K562 (cell line): ENCODE data around the gene CTNNA3. TPM values are rescaled to one million over a fixed set of nuclear protein-coding genes. Genes with fewer than 3 reads are reported as not detected.

Source experiments
- ATAC-seq: fragments of 200-7000 bp; cut with Tn5 transposase; 3 replicates; pipeline ENCODE4 v1.9.1; 2020; ENCODE audit warnings: moderate library complexity
- BruUV-seq: library from RNA; stranded (reverse); fragments of 400-500 nt; replicated peaks from 2 replicates; lab custom pipeline; 2021; lab: Mats Ljungman, UMichigan
- CTCF ChIA-PET: fragments of 300-600 bp; formaldehyde crosslinking; extraction: SDS; loops from one replicate; lab custom pipeline; 2021; ENCODE audit warnings: low intra/inter-chr PET ratio; lab: Yijun Ruan, JAX
- POLR2A ChIA-PET: fragments of 300-600, 350-650 bp; sonication (Branson Sonifier 250); formaldehyde crosslinking; extraction: SDS; loops from one replicate; lab custom pipeline; 2021; ENCODE audit warnings: antibody characterized with exemption, inconsistent platforms; lab: Yijun Ruan, JAX
- DNase-seq, 4 experiments: peaks; one replicate each; pipeline versions ENCODE4 v3.0.0 to v3.0.0-alpha.2; 2011 to 2018; ENCODE audit warnings: low spot score in 3 of 4, mixed read lengths in 3 of 4; ENCODE audit errors: extremely low read depth in 1 of 4
- FAIRE-seq: peaks from 2 replicates; lab custom pipeline; 2011; peaks lifted over from hg19 to GRCh38; lab: Jason Lieb, UNC
- H2AFZ ChIP-seq: 2 replicates; pipeline ENCODE4 v1.6.0; 2011; ENCODE audit warnings: low read depth, low read length, control low read depth, inconsistent platforms
- H3K27ac ChIP-seq: fragments of 200-600 bp; 3 replicates; pipeline ENCODE4 v1.8.0; 2011; ENCODE audit warnings: low read depth, mild to moderate bottlenecking, control low read depth, inconsistent platforms, low read length, moderate library complexity, mixed read lengths; ENCODE audit errors: extremely low read depth
- H3K27me3 ChIP-seq, 2 experiments: fragments of 300-600 bp in 1 of 2; 2 replicates in 1 of 2; 3 replicates in 1 of 2; pipeline versions ENCODE4 v1.6.0 to v1.8.0; 2011; ENCODE audit warnings: inconsistent platforms in 2 of 2, low read length in 2 of 2, mild to moderate bottlenecking in 1 of 2, mixed read lengths in 1 of 2, moderate library complexity in 1 of 2; ENCODE audit not compliant: control insufficient read depth in 2 of 2, insufficient read depth in 2 of 2
- H3K36me3 ChIP-seq: fragments of 300-600 bp; 3 replicates; pipeline ENCODE4 v1.8.0; 2011; ENCODE audit warnings: mild to moderate bottlenecking, low read length, inconsistent platforms; ENCODE audit not compliant: control insufficient read depth, insufficient read depth
- H3K4me1 ChIP-seq, 2 experiments: fragments of 200-600 bp in 1 of 2; replicated peaks in 1 of 2; 2 replicates in 1 of 2; 3 replicates in 1 of 2; pipeline versions ENCODE4 v1.5.1 to v1.8.0; 2011; ENCODE audit warnings: inconsistent platforms in 2 of 2, low read length in 2 of 2, mild to moderate bottlenecking in 1 of 2, mixed read lengths in 1 of 2, moderate library complexity in 1 of 2; ENCODE audit not compliant: control insufficient read depth in 2 of 2, insufficient read depth in 2 of 2
- H3K4me2 ChIP-seq: 2 replicates; pipeline ENCODE4 v1.6.1; 2011; ENCODE audit warnings: low read length, control low read depth, inconsistent platforms, mixed read lengths; ENCODE audit not compliant: insufficient read depth
- H3K4me3 ChIP-seq: fragments of 200-600 bp; sonication (generic), shearing (Covaris generic); 2 replicates; pipeline ENCODE4 v1.5.1; 2016; ENCODE audit warnings: control low read depth, inconsistent platforms
- H3K79me2 ChIP-seq: fragments of 200-600 bp; 3 replicates; pipeline ENCODE4 v1.8.0; 2011; ENCODE audit warnings: low read length, inconsistent platforms; ENCODE audit not compliant: control insufficient read depth, insufficient read depth
- H3K9ac ChIP-seq, 2 experiments: 2 replicates each; pipeline versions ENCODE4 v1.6.0 to v1.6.1; 2011; ENCODE audit warnings: low read depth in 2 of 2, low read length in 2 of 2, control low read depth in 1 of 2, inconsistent platforms in 1 of 2, mild to moderate bottlenecking in 1 of 2, mixed read lengths in 1 of 2; ENCODE audit not compliant: insufficient read depth in 1 of 2
- H3K9me1 ChIP-seq: one replicate; pipeline ENCODE4 v1.6.0; 2011; ENCODE audit warnings: inconsistent platforms, mild to moderate bottlenecking, low read length, moderate library complexity; ENCODE audit not compliant: control insufficient read depth, insufficient read depth
- H3K9me3 ChIP-seq: replicated peaks from 2 replicates; pipeline ENCODE4 v1.5.1; 2011; ENCODE audit warnings: low read depth, low read length, inconsistent platforms; ENCODE audit not compliant: control insufficient read depth, insufficient read depth
- H4K20me1 ChIP-seq: replicated peaks from 2 replicates; pipeline ENCODE4 v1.6.1; 2011; ENCODE audit warnings: low read length, inconsistent platforms, mixed read lengths; ENCODE audit not compliant: control insufficient read depth, insufficient read depth
- FIP1L1 ChIP-seq: fragments of 200-400 bp; formaldehyde crosslinking; IDR thresholded peaks from 2 replicates; pipeline ENCODE4 v1.6.1; 2018; ENCODE audit warnings: mild to moderate bottlenecking, low read depth, low read length; ENCODE audit not compliant: poor library complexity, severe bottlenecking
- HES1 ChIP-seq: fragments of 450-650 bp; IDR thresholded peaks from 2 replicates; pipeline ENCODE4 v1.6.1; 2016; ENCODE audit warnings: low read depth, mild to moderate bottlenecking, moderate library complexity
- KDM5B ChIP-seq: fragments of 200-600 bp; sonication (generic); IDR thresholded peaks from 2 replicates; pipeline ENCODE4 v1.6.1; 2012; ENCODE audit warnings: low read depth, mild to moderate bottlenecking, moderate library complexity, low read length, control low read depth, inconsistent platforms; ENCODE audit not compliant: insufficient replicate concordance
- PHF8 ChIP-seq: fragments of 200-600 bp; sonication (generic); IDR thresholded peaks from 2 replicates; pipeline ENCODE4 v1.6.1; 2012; ENCODE audit warnings: mixed run types, mild to moderate bottlenecking, inconsistent platforms, low read length, moderate library complexity, borderline replicate concordance
- POU5F1 ChIP-seq: fragments of 150-350 bp; IDR thresholded peaks from 2 replicates; pipeline ENCODE4 v1.6.1; 2014; ENCODE audit warnings: borderline replicate concordance, low read length, low read depth, mild to moderate bottlenecking; ENCODE audit not compliant: partially characterized antibody
- PPARD ChIP-seq: fragments of 250-450 bp; sonication (Bioruptor Pico); IDR thresholded peaks from 2 replicates; pipeline ENCODE4 v1.8.0; 2022; ENCODE audit warnings: inconsistent platforms, mild to moderate bottlenecking, moderate library complexity
- SNRNP70 ChIP-seq: fragments of 200-400 bp; formaldehyde crosslinking; optimal IDR thresholded peaks from 2 replicates; pipeline ENCODE3; 2017; ENCODE audit warnings: low read depth, low read length
- U2AF2 ChIP-seq: fragments of 200-400 bp; formaldehyde crosslinking; optimal IDR thresholded peaks from 2 replicates; pipeline ENCODE3; 2017; ENCODE audit warnings: low read depth, mild to moderate bottlenecking, low read length
- ZFP36 ChIP-seq: fragments of 150-350 bp; IDR thresholded peaks from 2 replicates; pipeline ENCODE4 v1.6.1; 2018; ENCODE audit warnings: low read length, low read depth; ENCODE audit not compliant: partially characterized antibody
- ZNF282 ChIP-seq: sonication (generic); formaldehyde crosslinking; IDR thresholded peaks from 2 replicates; pipeline ENCODE4 v1.8.1; 2023; ENCODE audit warnings: missing genetic modification reagents
- ZNF830 ChIP-seq: fragments of 250-450 bp; sonication (Bioruptor Pico); IDR thresholded peaks from 2 replicates; pipeline ENCODE4 v1.5.0; 2021; ENCODE audit warnings: mild to moderate bottlenecking
- WGBS: fragments of 100-300 bp; shearing (Covaris generic); methylation state at CpG from one replicate; pipeline ENCODE4 v1.1.6; 2016; ENCODE audit warnings: low coverage, mixed read lengths; ENCODE audit not compliant: insufficient coverage; ENCODE audit errors: missing lambda C conversion rate; 5-methylcytosine and 5-hydroxymethylcytosine counted together
- in situ Hi-C: fragments of 300-500 bp; cut with MboI; formaldehyde crosslinking; loops from 4 replicates; pipeline ENCODE4 v1.15.0; 2018; ENCODE audit warnings: inconsistent platforms, mixed read lengths
- intact Hi-C: fragments of 100-400 bp; cut with micrococcal nuclease; formaldehyde crosslinking; loops from 2 replicates; pipeline ENCODE4 v1.14.2; 2022
- polyA plus RNA-seq, 8 experiments: library from polyadenylated mRNA; depleted of rRNA in 4 of 8; stranded (reverse) in 5 of 8; unstranded in 3 of 8; fragments of >200 nt; fragmentation: Nextera tagmentation in 2 of 8; fragmentation: Illumina TruSeq in 1 of 8; extraction: Ambion mirVana in 2 of 8; extraction: Trizol in 1 of 8; gene quantifications; 2 replicates each; pipeline versions ENCODE4 v1.2.1 to v1.2.3, GENCODE V29; 2011 to 2014; ENCODE audit warnings: inconsistent platforms in 1 of 8, missing spikeins in 1 of 8
- total RNA-seq, 7 experiments: library from RNA; depleted of rRNA in 6 of 7; stranded (reverse); fragments of >200 nt in 6 of 7; fragmentation: Illumina TruSeq in 2 of 7; extraction: Trizol in 2 of 7; gene quantifications; 2 replicates each; pipeline versions ENCODE4 v1.2.1 to v1.2.3, GENCODE V29; 2011 to 2021; ENCODE audit warnings: low replicate concordance in 1 of 7
- TF ChIP-seq, protein P1 (sequence below), 2 experiments: fragments of 450-650 bp; formaldehyde crosslinking in 1 of 2; IDR thresholded peaks; 2 replicates each; pipeline versions ENCODE4 v1.4.0 to v1.6.1; 2014 to 2020; ENCODE audit warnings: mild to moderate bottlenecking in 2 of 2, borderline replicate concordance in 1 of 2, low read depth in 1 of 2

The CTNNA3 gene
- total and polyA plus RNA-seq, 9 of the 15 experiments (the other 6 are each of a cell fraction or from before 2014, with no cell fraction given), result 0.04 TPM; not detected in 8

GRCh38 chr10:67695555-67695954 is 440 bp downstream of the CTNNA3 start:
- no peak for FAIRE-seq
- DNase-seq, result no peak
- Histone ChIP-seq H3K9ac (no peak overlapping the region), H3K4me1 (no peaks in the 10 kb centered on the region), H3K9me3 (no peaks in the 10 kb centered on the region), H3K27ac (no peak overlapping the region), H3K36me3 (no peaks in the 10 kb centered on the region), H3K4me3 (no peak overlapping the region), H2AFZ (no peak overlapping the region), H3K79me2 (no peaks in the 10 kb centered on the region), H4K20me1 (no peaks in the 10 kb centered on the region), H3K9me1 (no peaks in the 10 kb centered on the region), H3K4me2 (no peak overlapping the region), H3K27me3 (0 out of 5 replicates have a peak, but pooled peaks cover 0 to 2% of the 10 kb centered on the region in 2 experiments)
- ChIA-PET CTCF (no interaction called here), POLR2A (interaction anchor here (1.5 kb wide), 1 partner anchor 73 kb away, joined by 3 read pairs; no protein-coding TSS in a partner anchor)
- no TSS peak for BruUV-seq
- in situ Hi-C loops (loop anchor here (5.0 kb wide), 1 partner anchor 82 kb away; no protein-coding TSS in a partner anchor), intact Hi-C loops (no loop called here)
- TF ChIP-seq SNRNP70 (no peak), ZNF282 (CRISPR knock-in tag) (no peak), HES1 (no peak), FIP1L1 (no peak), ZFP36 (no peak), U2AF2 (no peak), PHF8 (no peak), POU5F1 (no peak), ZNF830 (CRISPR knock-in tag) (no peak), PPARD (CRISPR knock-in tag) (no peak), KDM5B (no peak)
- TF ChIP-seq, protein P1, sequence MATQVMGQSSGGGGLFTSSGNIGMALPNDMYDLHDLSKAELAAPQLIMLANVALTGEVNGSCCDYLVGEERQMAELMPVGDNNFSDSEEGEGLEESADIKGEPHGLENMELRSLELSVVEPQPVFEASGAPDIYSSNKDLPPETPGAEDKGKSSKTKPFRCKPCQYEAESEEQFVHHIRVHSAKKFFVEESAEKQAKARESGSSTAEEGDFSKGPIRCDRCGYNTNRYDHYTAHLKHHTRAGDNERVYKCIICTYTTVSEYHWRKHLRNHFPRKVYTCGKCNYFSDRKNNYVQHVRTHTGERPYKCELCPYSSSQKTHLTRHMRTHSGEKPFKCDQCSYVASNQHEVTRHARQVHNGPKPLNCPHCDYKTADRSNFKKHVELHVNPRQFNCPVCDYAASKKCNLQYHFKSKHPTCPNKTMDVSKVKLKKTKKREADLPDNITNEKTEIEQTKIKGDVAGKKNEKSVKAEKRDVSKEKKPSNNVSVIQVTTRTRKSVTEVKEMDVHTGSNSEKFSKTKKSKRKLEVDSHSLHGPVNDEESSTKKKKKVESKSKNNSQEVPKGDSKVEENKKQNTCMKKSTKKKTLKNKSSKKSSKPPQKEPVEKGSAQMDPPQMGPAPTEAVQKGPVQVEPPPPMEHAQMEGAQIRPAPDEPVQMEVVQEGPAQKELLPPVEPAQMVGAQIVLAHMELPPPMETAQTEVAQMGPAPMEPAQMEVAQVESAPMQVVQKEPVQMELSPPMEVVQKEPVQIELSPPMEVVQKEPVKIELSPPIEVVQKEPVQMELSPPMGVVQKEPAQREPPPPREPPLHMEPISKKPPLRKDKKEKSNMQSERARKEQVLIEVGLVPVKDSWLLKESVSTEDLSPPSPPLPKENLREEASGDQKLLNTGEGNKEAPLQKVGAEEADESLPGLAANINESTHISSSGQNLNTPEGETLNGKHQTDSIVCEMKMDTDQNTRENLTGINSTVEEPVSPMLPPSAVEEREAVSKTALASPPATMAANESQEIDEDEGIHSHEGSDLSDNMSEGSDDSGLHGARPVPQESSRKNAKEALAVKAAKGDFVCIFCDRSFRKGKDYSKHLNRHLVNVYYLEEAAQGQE (IDR thresholded peaks at IDR 0.05; ENCODE audit: borderline replicate concordance), result no peak
- TF ChIP-seq, protein P1 (CRISPR knock-in tag; IDR thresholded peaks at IDR 0.05; ENCODE audit: low read depth), result no peak
- ATAC-seq, result no peak
- WGBS, result 1% methylated on average over 5 of the region's 5 CpGs
